Fibroblast of lung (primary cell): Measurements from ENCODE around the gene DPAGT1.

ENCODE experiments used
- CTCF ChIP-seq, 2 donors: IDR thresholded peaks in 1 of 2; conservative IDR thresholded peaks in 1 of 2; 1 replicate in 1 of 2; 2 replicates in 1 of 2; pipeline ENCODE4 v1.5.1; 2011 to 2012; ENCODE audit warnings: low read length in 2 of 2, control low read depth in 1 of 2, inconsistent platforms in 1 of 2, low read depth in 1 of 2, mild to moderate bottlenecking in 1 of 2
- EZH2 ChIP-seq: IDR thresholded peaks from 2 replicates; pipeline ENCODE4 v1.5.1; 2012; ENCODE audit warnings: low read length, control low read depth, mild to moderate bottlenecking; ENCODE audit errors: missing control alignments

- TF ChIP-seq CTCF (conservative IDR thresholded peaks at IDR 0.05 in 1 of 2, IDR thresholded peaks at IDR 0.05 in 1 of 2; ENCODE audit: low read depth in 1 of 2, low read length in 2 of 2) (no peak), EZH2 (no peak)
These were observed 16.2 kb downstream of the DPAGT1 start for GRCh38 chr11:119085437-119085847.
